ENCODE measurements around the gene SPEN. TPM values are rescaled to one million over a fixed set of nuclear protein-coding genes. Genes with fewer than 3 reads are reported as not detected.

SPEN gene
- total and polyA plus RNA-seq, 2 of the 4 experiments (the other 2 are of a cell fraction), result 7.6 to 15.8 TPM

DNA sequence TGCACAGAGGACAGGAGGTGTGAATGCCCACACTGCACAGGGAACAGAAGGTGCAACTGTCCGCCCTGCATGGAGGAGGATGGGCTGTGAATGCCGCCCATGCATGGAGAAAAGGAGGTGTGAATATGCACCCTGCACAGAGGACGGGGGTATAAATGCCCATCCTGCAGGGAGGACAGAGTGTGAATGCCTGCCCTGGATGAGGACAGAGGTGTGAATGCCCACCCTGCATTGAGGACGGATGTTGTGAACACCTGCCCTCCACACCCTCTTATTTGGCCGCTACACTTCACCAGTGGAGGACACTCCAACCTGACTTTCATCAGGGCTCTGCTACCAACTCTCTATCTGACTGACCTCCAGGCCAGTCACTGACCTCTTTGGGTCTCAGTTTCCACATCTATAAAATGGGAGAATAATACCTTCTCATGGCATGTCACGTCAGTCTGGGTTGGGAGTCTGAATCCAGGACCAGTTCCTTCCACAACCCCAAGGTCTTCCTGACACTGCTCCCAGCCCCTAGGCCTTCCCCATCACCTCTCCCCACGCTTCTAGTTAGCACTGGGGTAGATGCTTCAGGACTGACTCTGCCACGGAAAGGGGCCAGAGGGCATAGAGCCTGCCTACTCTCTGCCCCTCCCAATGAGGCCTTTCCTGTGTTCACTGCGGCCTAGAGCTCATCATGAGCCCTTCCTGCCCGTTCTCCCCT lies 100.0 kb downstream of the SPEN start:
- TF ChIP-seq SMC3 (IDR thresholded peaks at IDR 0.05; ENCODE audit: low read depth, low read length) (no peak), FOS (IDR thresholded peaks at IDR 0.05; ENCODE audit: low read depth, low read length) (no peak), RCOR1 (IDR thresholded peaks at IDR 0.05; ENCODE audit: insufficient replicate concordance, low read length) (no peak), BHLHE40 (IDR thresholded peaks at IDR 0.05; ENCODE audit: low read depth, low read length) (no peak), CHD1 (IDR thresholded peaks at IDR 0.05; ENCODE audit: low read depth, low read length) (no peak), CEBPB (IDR thresholded peaks at IDR 0.05; ENCODE audit: low read depth, low read length) (no peak), MAFK (IDR thresholded peaks at IDR 0.05; ENCODE audit: low read depth, low read length) (no peak), NFE2L2 (IDR thresholded peaks at IDR 0.05; ENCODE audit: low read depth, low read length) (no peak), RAD21 (IDR thresholded peaks at IDR 0.05; ENCODE audit: low read length) (no peak), MAZ (IDR thresholded peaks at IDR 0.05; ENCODE audit: borderline replicate concordance, low read depth, low read length) (no peak), MXI1 (IDR thresholded peaks at IDR 0.05; ENCODE audit: borderline replicate concordance, low read depth, low read length) (no peak)
- TF ChIP-seq, protein P1, sequence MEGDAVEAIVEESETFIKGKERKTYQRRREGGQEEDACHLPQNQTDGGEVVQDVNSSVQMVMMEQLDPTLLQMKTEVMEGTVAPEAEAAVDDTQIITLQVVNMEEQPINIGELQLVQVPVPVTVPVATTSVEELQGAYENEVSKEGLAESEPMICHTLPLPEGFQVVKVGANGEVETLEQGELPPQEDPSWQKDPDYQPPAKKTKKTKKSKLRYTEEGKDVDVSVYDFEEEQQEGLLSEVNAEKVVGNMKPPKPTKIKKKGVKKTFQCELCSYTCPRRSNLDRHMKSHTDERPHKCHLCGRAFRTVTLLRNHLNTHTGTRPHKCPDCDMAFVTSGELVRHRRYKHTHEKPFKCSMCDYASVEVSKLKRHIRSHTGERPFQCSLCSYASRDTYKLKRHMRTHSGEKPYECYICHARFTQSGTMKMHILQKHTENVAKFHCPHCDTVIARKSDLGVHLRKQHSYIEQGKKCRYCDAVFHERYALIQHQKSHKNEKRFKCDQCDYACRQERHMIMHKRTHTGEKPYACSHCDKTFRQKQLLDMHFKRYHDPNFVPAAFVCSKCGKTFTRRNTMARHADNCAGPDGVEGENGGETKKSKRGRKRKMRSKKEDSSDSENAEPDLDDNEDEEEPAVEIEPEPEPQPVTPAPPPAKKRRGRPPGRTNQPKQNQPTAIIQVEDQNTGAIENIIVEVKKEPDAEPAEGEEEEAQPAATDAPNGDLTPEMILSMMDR (conservative IDR thresholded peaks at IDR 0.05; ENCODE audit: low read depth, low read length), result no peak
- TF ChIP-seq, protein P2, sequence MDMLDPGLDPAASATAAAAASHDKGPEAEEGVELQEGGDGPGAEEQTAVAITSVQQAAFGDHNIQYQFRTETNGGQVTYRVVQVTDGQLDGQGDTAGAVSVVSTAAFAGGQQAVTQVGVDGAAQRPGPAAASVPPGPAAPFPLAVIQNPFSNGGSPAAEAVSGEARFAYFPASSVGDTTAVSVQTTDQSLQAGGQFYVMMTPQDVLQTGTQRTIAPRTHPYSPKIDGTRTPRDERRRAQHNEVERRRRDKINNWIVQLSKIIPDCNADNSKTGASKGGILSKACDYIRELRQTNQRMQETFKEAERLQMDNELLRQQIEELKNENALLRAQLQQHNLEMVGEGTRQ (IDR thresholded peaks at IDR 0.05; ENCODE audit: low read depth, low read length), result no peak
- peaks cover 42% of the 10 kb centered on the region for H3K9me1 ChIP-seq (ENCODE audit: insufficient read depth, low read length)
- H2AK5ac ChIP-seq (ENCODE audit: low read depth, low read length), result peak overlapping the region; percentile 74
- dilution Hi-C loops (cut with HindIII; ENCODE audit: low sequenced_read_pairs, unreplicated experiment), result no loop called here
- intact Hi-C loops (cut with micrococcal nuclease), result no loop called here
- no peak overlapping the region for H3K18ac ChIP-seq (ENCODE audit: low read depth, low read length)
- peak overlapping the region; percentile 61 for H2BK5ac ChIP-seq (ENCODE audit: low read depth, low read length, poor library complexity, severe bottlenecking)
- H2AFZ ChIP-seq (replicated peaks; ENCODE audit: low read length, poor library complexity), result no peak overlapping the region
- ATAC-seq (ENCODE audit: low read depth) (no peak), DNase-seq (no peak)
- no peak overlapping the region for H3K56ac ChIP-seq (ENCODE audit: extremely low read depth, insufficient read depth, low read length)
- no peak overlapping the region for H4K5ac ChIP-seq (ENCODE audit: low read depth, low read length)
- H2AK9ac ChIP-seq (replicated peaks; ENCODE audit: low read depth, low read length, poor library complexity), result peak overlapping the region; percentile 37
- H3K27ac ChIP-seq (ENCODE audit: insufficient read depth, low read length), result no peak overlapping the region
- H3K14ac ChIP-seq (replicated peaks; ENCODE audit: low read depth, low read length), result peak overlapping the region; percentile 50; the same call in 1 of the 2 replicates
- no TSS peak for BruUV-seq (replicated peaks)
- no peak overlapping the region for H3K4me3 ChIP-seq (ENCODE audit: insufficient read depth, low read depth, low read length)
- H3K9me3 ChIP-seq (ENCODE audit: control insufficient read depth, insufficient read depth, low read length), result no peaks in the 10 kb centered on the region
- H3K4me1 ChIP-seq (ENCODE audit: control insufficient read depth, insufficient read depth, low read length), result peaks cover 41% of the 10 kb centered on the region
- ChIA-PET POLR2A (ENCODE audit: unreplicated experiment) (no interaction called here), CTCF (interaction anchor here (0.6 kb wide), 1 partner anchor 415 kb away, joined by 4 read pairs; no protein-coding TSS in a partner anchor)
- no peaks in the 10 kb centered on the region for H3K27me3 ChIP-seq (ENCODE audit: control insufficient read depth, insufficient read depth, low read length)
- H2BK15ac ChIP-seq (ENCODE audit: low read depth, low read length), result peak overlapping the region; percentile 6; the same call in 1 of the 3 replicates
- H3K4ac ChIP-seq (ENCODE audit: low read depth, low read length), result peak overlapping the region; percentile 97; the same call in 1 of the 2 replicates
- H3K4me2 ChIP-seq (ENCODE audit: low read depth, low read length), result no peak overlapping the region
- peaks cover 52% of the 10 kb centered on the region for H3K36me3 ChIP-seq (ENCODE audit: control insufficient read depth, insufficient read depth, low read length)
- H3K23ac ChIP-seq (ENCODE audit: low read depth, low read length), result peak overlapping the region; percentile 46; the same call in 1 of the 2 replicates
- H2BK20ac ChIP-seq (ENCODE audit: low read depth, low read length), result no peak overlapping the region
- in situ Hi-C loops (cut with MboI; ENCODE audit: low sequenced_read_pairs), result no loop called here
- H3K9ac ChIP-seq (ENCODE audit: low read depth, low read length), result no peak overlapping the region
- H4K20me1 ChIP-seq (ENCODE audit: insufficient read depth, low read length), result peaks cover 6% of the 10 kb centered on the region; the same call in 1 of the 2 replicates
- H2BK120ac ChIP-seq (ENCODE audit: low read depth, low read length), result peak overlapping the region; percentile 78; the same call in 1 of the 2 replicates
- 96% methylated on average over 3 of the region's 10 CpGs; no CpG with 5 or more reads in 1 of the 2 experiments for whole genome bisulfite sequencing, 2 experiments (ENCODE audit: extremely low coverage in 2 of 2, insufficient read length in 1 of 2)
- peak overlapping the region; percentile 83; the same call in 1 of the 2 replicates for H4K91ac ChIP-seq (ENCODE audit: insufficient read depth, low read depth, low read length)
- no peak overlapping the region for H4K8ac ChIP-seq (ENCODE audit: low read depth in 2 of 2, low read length in 2 of 2)
- peaks cover 35 to 72% of the 10 kb centered on the region in 2 experiments for H3K79me1 ChIP-seq (ENCODE audit: low read depth in 1 of 2, low read length in 2 of 2)
